K562 (cell line): ENCODE data around the gene SESN2. TPM values are rescaled to one million over a fixed set of nuclear protein-coding genes. Genes with fewer than 3 reads are reported as not detected.

ENCODE experiments used
- ARHGAP35 ChIP-seq: fragments of 450-650 bp; IDR thresholded peaks from 2 replicates; pipeline ENCODE4 v1.6.1; 2018; ENCODE audit not compliant: partially characterized antibody
- DMBX1 ChIP-seq: fragments of 250-450 bp; sonication (Bioruptor Pico); IDR thresholded peaks from 2 replicates; pipeline ENCODE4 v1.8.0; 2022; ENCODE audit warnings: inconsistent platforms, mild to moderate bottlenecking, moderate library complexity, borderline replicate concordance
- EZH2 ChIP-seq: IDR thresholded peaks from 2 replicates; pipeline ENCODE4 v1.6.1; 2012; ENCODE audit warnings: low read depth, mild to moderate bottlenecking, inconsistent platforms, low read length, borderline replicate concordance
- MXD1 ChIP-seq: fragments of 250-450 bp; sonication (Bioruptor Pico); IDR thresholded peaks from 2 replicates; pipeline ENCODE4 v1.8.0; 2021; ENCODE audit warnings: borderline replicate concordance, mild to moderate bottlenecking, moderate library complexity; ENCODE audit not compliant: poor library complexity, severe bottlenecking
- POLR3A ChIP-seq: IDR thresholded peaks from 2 replicates; pipeline ENCODE4 v1.6.1; 2011; ENCODE audit warnings: borderline replicate concordance, mild to moderate bottlenecking, moderate library complexity; ENCODE audit not compliant: insufficient read length, insufficient read depth; ENCODE audit errors: extremely low read depth
- RCOR1 ChIP-seq, 2 experiments: IDR thresholded peaks; 2 replicates each; pipeline ENCODE4 v1.6.1; 2012; ENCODE audit warnings: low read depth in 2 of 2, low read length in 2 of 2, borderline replicate concordance in 1 of 2, improper control_type of control experiment in 1 of 2
- SAFB ChIP-seq: fragments of 200-400 bp; formaldehyde crosslinking; IDR thresholded peaks from 2 replicates; pipeline ENCODE4 v1.6.1; 2017; ENCODE audit warnings: low read depth, low read length, borderline replicate concordance
- SMC3 ChIP-seq: conservative IDR thresholded peaks from 2 replicates; pipeline ENCODE4 v1.6.1; 2011; ENCODE audit warnings: low read depth, low read length, improper control_type of control experiment; ENCODE audit not compliant: insufficient read depth
- ZC3H4 ChIP-seq: sonication (generic); formaldehyde crosslinking; IDR thresholded peaks from 2 replicates; pipeline ENCODE4 v1.9.0; 2021; ENCODE audit warnings: missing genetic modification reagents, borderline replicate concordance
- ZKSCAN1 ChIP-seq: fragments of 150-350 bp; IDR thresholded peaks from 2 replicates; pipeline ENCODE4 v1.6.1; 2016; ENCODE audit warnings: low read depth, low read length
- ZNF449 ChIP-seq: fragments of 250-450 bp; sonication (Bioruptor Pico); IDR thresholded peaks from 2 replicates; pipeline ENCODE4 v1.8.0; 2022; ENCODE audit warnings: moderate library complexity, mild to moderate bottlenecking, inconsistent platforms
- polyA plus RNA-seq, 8 experiments: library from polyadenylated mRNA; depleted of rRNA in 4 of 8; stranded (reverse) in 5 of 8; unstranded in 3 of 8; fragments of >200 nt; fragmentation: Nextera tagmentation in 2 of 8; fragmentation: Illumina TruSeq in 1 of 8; extraction: Ambion mirVana in 2 of 8; extraction: Trizol in 1 of 8; gene quantifications; 2 replicates each; pipeline versions ENCODE4 v1.2.1 to v1.2.3, GENCODE V29; 2011 to 2014; ENCODE audit warnings: inconsistent platforms in 1 of 8, missing spikeins in 1 of 8
- total RNA-seq, 7 experiments: library from RNA; depleted of rRNA in 6 of 7; stranded (reverse); fragments of >200 nt in 6 of 7; fragmentation: Illumina TruSeq in 2 of 7; extraction: Trizol in 2 of 7; gene quantifications; 2 replicates each; pipeline versions ENCODE4 v1.2.1 to v1.2.3, GENCODE V29; 2011 to 2021; ENCODE audit warnings: low replicate concordance in 1 of 7
- TF ChIP-seq, protein P1 (sequence below), 2 experiments: fragments of 450-650 bp; IDR thresholded peaks; 2 replicates each; pipeline ENCODE4 v1.6.1; 2016; ENCODE audit warnings: mild to moderate bottlenecking in 2 of 2, borderline replicate concordance in 1 of 2, low read depth in 1 of 2, moderate library complexity in 1 of 2
- TF ChIP-seq, protein P2 (sequence below): IDR thresholded peaks from 2 replicates; pipeline ENCODE4 v1.6.1; 2011; ENCODE audit warnings: borderline replicate concordance, low read depth, mild to moderate bottlenecking, moderate library complexity, low read length; ENCODE audit not compliant: insufficient read depth, poor library complexity, severe bottlenecking

SESN2 gene
- total and polyA plus RNA-seq, 9 of the 15 experiments (the other 6 are each of a cell fraction or from before 2014, with no cell fraction given): 3.7 to 71.3 (median 16.8) TPM

- TF ChIP-seq, protein P1, sequence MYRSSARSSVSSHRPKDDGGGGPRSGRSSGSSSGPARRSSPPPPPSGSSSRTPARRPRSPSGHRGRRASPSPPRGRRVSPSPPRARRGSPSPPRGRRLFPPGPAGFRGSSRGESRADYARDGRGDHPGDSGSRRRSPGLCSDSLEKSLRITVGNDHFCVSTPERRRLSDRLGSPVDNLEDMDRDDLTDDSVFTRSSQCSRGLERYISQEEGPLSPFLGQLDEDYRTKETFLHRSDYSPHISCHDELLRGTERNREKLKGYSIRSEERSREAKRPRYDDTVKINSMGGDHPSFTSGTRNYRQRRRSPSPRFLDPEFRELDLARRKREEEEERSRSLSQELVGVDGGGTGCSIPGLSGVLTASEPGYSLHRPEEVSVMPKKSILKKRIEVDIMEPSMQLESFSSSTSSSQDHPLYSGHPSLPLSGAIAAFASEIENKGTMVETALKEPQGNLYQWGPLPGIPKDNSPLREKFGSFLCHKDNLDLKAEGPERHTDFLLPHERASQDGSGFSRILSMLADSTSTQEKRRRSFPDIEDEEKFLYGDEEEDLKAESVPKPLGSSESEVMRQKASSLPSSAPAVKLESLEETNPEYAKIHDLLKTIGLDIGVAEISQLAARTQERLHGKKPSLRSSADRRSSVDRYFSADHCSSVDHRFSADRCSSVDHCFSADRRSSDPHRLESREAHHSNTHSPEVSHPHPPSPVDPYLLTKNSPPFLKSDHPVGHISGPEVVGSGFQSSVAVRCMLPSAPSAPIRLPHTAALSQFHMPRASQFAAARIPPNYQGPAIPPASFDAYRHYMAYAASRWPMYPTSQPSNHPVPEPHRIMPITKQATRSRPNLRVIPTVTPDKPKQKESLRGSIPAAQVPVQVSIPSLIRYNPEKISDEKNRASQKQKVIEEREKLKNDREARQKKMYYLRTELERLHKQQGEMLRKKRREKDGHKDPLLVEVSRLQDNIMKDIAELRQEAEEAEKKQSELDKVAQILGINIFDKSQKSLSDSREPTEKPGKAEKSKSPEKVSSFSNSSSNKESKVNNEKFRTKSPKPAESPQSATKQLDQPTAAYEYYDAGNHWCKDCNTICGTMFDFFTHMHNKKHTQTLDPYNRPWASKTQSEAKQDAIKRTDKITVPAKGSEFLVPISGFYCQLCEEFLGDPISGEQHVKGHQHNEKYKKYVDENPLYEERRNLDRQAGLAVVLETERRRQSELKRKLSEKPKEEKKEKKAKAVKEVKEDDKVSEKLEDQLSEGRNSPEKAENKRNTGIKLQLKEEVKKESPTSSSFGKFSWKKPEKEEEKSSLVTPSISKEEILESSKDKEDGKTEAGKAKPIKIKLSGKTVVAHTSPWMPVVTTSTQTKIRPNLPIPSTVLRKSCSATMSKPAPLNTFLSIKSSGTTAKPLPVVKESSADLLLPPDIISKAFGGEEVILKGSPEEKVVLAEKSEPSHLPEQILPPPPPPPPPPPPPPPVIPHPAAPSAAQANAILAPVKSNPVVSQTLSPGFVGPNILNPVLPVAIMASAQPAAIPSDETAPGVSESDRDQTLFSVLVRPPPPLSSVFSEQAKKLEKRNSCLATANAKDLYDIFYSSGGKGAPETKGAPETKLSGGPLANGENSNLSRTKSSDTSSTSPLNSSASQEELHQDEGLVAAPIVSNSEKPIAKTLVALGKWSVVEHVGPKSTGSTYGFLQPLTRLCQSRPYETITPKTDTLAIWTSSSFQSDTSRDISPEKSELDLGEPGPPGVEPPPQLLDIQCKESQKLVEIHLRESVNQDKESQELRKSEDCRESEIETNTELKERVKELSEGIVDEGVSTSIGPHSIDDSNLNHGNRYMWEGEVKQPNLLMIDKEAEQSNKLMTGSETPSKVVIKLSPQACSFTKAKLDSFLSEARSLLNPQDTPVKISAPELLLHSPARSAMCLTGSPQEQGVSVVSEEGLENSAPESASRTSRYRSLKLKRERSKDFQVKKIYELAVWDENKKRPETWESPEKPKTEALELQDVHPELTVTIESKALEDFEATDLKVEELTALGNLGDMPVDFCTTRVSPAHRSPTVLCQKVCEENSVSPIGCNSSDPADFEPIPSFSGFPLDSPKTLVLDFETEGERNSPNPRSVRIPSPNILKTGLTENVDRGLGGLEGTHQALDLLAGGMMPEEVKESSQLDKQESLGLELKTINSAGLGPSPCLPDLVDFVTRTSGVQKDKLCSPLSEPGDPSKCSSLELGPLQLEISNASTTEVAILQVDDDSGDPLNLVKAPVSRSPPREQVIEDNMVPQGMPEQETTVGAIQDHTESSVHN (IDR thresholded peaks at IDR 0.05; ENCODE audit: borderline replicate concordance in 1 of 2, low read depth in 1 of 2): no peak
- TF ChIP-seq, protein P2, sequence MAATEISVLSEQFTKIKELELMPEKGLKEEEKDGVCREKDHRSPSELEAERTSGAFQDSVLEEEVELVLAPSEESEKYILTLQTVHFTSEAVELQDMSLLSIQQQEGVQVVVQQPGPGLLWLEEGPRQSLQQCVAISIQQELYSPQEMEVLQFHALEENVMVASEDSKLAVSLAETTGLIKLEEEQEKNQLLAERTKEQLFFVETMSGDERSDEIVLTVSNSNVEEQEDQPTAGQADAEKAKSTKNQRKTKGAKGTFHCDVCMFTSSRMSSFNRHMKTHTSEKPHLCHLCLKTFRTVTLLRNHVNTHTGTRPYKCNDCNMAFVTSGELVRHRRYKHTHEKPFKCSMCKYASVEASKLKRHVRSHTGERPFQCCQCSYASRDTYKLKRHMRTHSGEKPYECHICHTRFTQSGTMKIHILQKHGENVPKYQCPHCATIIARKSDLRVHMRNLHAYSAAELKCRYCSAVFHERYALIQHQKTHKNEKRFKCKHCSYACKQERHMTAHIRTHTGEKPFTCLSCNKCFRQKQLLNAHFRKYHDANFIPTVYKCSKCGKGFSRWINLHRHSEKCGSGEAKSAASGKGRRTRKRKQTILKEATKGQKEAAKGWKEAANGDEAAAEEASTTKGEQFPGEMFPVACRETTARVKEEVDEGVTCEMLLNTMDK: no peak
- TF ChIP-seq RCOR1 (IDR thresholded peaks at IDR 0.05; ENCODE audit: borderline replicate concordance in 1 of 2, low read depth in 2 of 2, low read length in 2 of 2) (0 out of 4 replicates have a peak, but pooled peaks of 1 of the 2 experiments have one; percentile 34), MXD1 (CRISPR knock-in tag) (peak; percentile 64), EZH2 (no peak), ARHGAP35 (no peak), DMBX1 (CRISPR knock-in tag) (no peak), ZNF449 (no peak), ZC3H4 (CRISPR knock-in tag) (no peak), POLR3A (no peak), SAFB (no peak), SMC3 (no peak; the same call in 1 of the 2 replicates), ZKSCAN1 (no peak)
These were observed 26.6 kb upstream of the SESN2 start, which contains the start of gene DNAJC8 (continued) for GRCh38 chr1:28232558-28233263.
